PC-3 (cell line): Measurements from ENCODE around the gene XKR8. TPM values are rescaled to one million over a fixed set of nuclear protein-coding genes. Genes with fewer than 3 reads are reported as not detected.
"Not testable (repeated sequence)": the region's sequence is repeated elsewhere in the genome, so short reads cannot be mapped to it uniquely, and the experiment has no call there.

ENCODE experiments used
- ATAC-seq: fragments of 200-7000 bp; cut with Tn5 transposase; 2 replicates; pipeline ENCODE4 v1.9.1; 2020; ENCODE audit warnings: mild to moderate bottlenecking, moderate library complexity
- BruUV-seq: library from RNA; stranded (reverse); fragments of 400-500 nt; replicated peaks from 2 replicates; lab custom pipeline; 2021; lab: Mats Ljungman, UMichigan
- CTCF ChIA-PET: fragments of 300-600 bp; sonication (Branson Sonifier 250); formaldehyde crosslinking; loops from one replicate; lab custom pipeline; 2022; ENCODE audit warnings: antibody characterized with exemption; lab: Charles Lee
- POLR2A ChIA-PET: fragments of 300-600 bp; sonication (Branson Sonifier 250); formaldehyde crosslinking; loops from one replicate; lab custom pipeline; 2022; ENCODE audit warnings: antibody characterized with exemption; ENCODE audit not compliant: unreplicated experiment; lab: Charles Lee
- DNase-seq: peaks from one replicate; pipeline ENCODE4 v3.0.0-alpha.2; 2015
- H2AFZ ChIP-seq: fragments of 300-600 bp; sonication (generic); 2 replicates; pipeline ENCODE4 v1.6.0; 2016; ENCODE audit warnings: antibody characterized with exemption, low read length
- H3F3A ChIP-seq: fragments of 300-600 bp; sonication (generic); one replicate; pipeline ENCODE4 v1.6.0; 2017; ENCODE audit warnings: antibody characterized with exemption, low read length, control low read depth, mild to moderate bottlenecking; ENCODE audit not compliant: unreplicated experiment
- H3K27ac ChIP-seq: fragments of 300-600 bp; sonication (generic); 2 replicates; pipeline ENCODE4 v1.5.1; 2016; ENCODE audit warnings: mild to moderate bottlenecking, low read length
- H3K27me3 ChIP-seq: fragments of 300-600 bp; sonication (generic); 2 replicates; pipeline ENCODE4 v1.6.1; 2016; ENCODE audit warnings: low read length, mixed read lengths
- H3K36me3 ChIP-seq: fragments of 300-600 bp; sonication (generic); 2 replicates; pipeline ENCODE4 v1.6.1; 2016; ENCODE audit warnings: low read depth, mixed run types, low read length, mixed read lengths
- H3K4me1 ChIP-seq: fragments of 300-600 bp; sonication (generic); 2 replicates; pipeline ENCODE4 v1.5.1; 2016; ENCODE audit warnings: low read length; ENCODE audit not compliant: insufficient read depth
- H3K4me2 ChIP-seq: fragments of 300-600 bp; sonication (generic); 2 replicates; pipeline ENCODE4 v1.6.0; 2016; ENCODE audit warnings: low read length
- H3K4me3 ChIP-seq: fragments of 300-600 bp; sonication (generic); 2 replicates; pipeline ENCODE4 v1.5.1; 2016; ENCODE audit warnings: mild to moderate bottlenecking, low read length, mixed read lengths
- H3K79me2 ChIP-seq: fragments of 300-600 bp; sonication (generic); 2 replicates; pipeline ENCODE4 v1.6.1; 2017; ENCODE audit warnings: low read length, mixed read lengths
- H3K9ac ChIP-seq: fragments of 300-600 bp; sonication (generic); 2 replicates; pipeline ENCODE4 v1.6.0; 2016; ENCODE audit warnings: mild to moderate bottlenecking, low read length
- H3K9me2 ChIP-seq: fragments of 300-600 bp; sonication (generic); replicated peaks from 2 replicates; pipeline ENCODE4 v1.6.1; 2016; ENCODE audit warnings: mixed run types, low read length, mixed read lengths
- H3K9me3 ChIP-seq: fragments of 300-600 bp; sonication (generic); 2 replicates; pipeline ENCODE4 v1.6.1; 2016; ENCODE audit warnings: low read length, mixed read lengths
- H4K20me1 ChIP-seq: fragments of 300-600 bp; sonication (generic); 2 replicates; pipeline ENCODE4 v1.6.1; 2016; ENCODE audit warnings: low read length, mixed read lengths
- EZH2 ChIP-seq: fragments of 300-600 bp; sonication (generic); IDR thresholded peaks from one replicate; pipeline ENCODE4 v1.6.1; 2017; ENCODE audit warnings: antibody characterized with exemption, mild to moderate bottlenecking, low read length; ENCODE audit not compliant: unreplicated experiment
- EZH2phosphoT487 ChIP-seq: fragments of 300-600 bp; sonication (generic); IDR thresholded peaks from 2 replicates; pipeline ENCODE4 v1.6.1; 2018; ENCODE audit warnings: mild to moderate bottlenecking, antibody characterized with exemption, low read length, borderline replicate concordance
- intact Hi-C: fragments of 100-400 bp; cut with micrococcal nuclease; formaldehyde crosslinking; loops from 2 replicates; pipeline ENCODE4 v1.9.0; 2023
- total RNA-seq: library from RNA; depleted of rRNA; stranded (reverse); fragments of >200 nt; gene quantifications from 2 replicates; pipeline ENCODE4 v1.2.3, GENCODE V29; 2014
- TF ChIP-seq, protein P1 (sequence below): fragments of 300-600 bp; sonication (generic); conservative IDR thresholded peaks from 2 replicates; pipeline ENCODE4 v1.5.1; 2017; ENCODE audit warnings: antibody characterized with exemption, low read depth, mild to moderate bottlenecking, low read length

Gene XKR8
- total RNA-seq, 1 experiment from 2014 or later: 6.9 TPM

DNA sequence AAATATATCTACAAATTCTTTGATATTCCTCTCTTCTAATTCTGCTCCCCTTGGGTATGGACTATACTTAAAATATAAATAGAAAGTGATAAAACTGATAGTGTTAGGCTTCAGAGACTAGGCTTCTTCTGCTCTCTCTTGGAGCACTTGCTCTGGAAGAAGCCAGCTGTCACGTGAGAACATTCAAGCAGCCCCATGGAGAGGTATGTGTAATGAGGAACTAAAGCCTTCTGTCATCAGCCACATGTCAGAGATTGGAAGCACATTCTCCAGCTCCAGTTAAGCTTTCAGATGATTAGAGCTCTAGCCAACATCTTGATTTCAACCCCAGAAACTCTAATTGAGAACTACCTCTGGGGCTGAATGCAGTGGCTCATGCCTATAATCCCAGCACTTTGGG lies 34.3 kb downstream of the XKR8 start:
- DNase-seq: no peak
- no peaks in the 10 kb centered on the region for H3K79me2 ChIP-seq
- no peak overlapping the region for H2AFZ ChIP-seq
- H3K36me3 ChIP-seq: peaks cover 41% of the 10 kb centered on the region
- no peaks in the 10 kb centered on the region for H3K9me3 ChIP-seq
- no peak overlapping the region for H3K4me2 ChIP-seq
- H3K4me3 ChIP-seq: no peak overlapping the region
- TF ChIP-seq EZH2 (no peak), EZH2phosphoT487 (no peak)
- TF ChIP-seq, protein P1, sequence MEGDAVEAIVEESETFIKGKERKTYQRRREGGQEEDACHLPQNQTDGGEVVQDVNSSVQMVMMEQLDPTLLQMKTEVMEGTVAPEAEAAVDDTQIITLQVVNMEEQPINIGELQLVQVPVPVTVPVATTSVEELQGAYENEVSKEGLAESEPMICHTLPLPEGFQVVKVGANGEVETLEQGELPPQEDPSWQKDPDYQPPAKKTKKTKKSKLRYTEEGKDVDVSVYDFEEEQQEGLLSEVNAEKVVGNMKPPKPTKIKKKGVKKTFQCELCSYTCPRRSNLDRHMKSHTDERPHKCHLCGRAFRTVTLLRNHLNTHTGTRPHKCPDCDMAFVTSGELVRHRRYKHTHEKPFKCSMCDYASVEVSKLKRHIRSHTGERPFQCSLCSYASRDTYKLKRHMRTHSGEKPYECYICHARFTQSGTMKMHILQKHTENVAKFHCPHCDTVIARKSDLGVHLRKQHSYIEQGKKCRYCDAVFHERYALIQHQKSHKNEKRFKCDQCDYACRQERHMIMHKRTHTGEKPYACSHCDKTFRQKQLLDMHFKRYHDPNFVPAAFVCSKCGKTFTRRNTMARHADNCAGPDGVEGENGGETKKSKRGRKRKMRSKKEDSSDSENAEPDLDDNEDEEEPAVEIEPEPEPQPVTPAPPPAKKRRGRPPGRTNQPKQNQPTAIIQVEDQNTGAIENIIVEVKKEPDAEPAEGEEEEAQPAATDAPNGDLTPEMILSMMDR: no peak
- H3K9ac ChIP-seq: no peak overlapping the region
- no peaks in the 10 kb centered on the region for H3K9me2 ChIP-seq
- H3K27me3 ChIP-seq: no peaks in the 10 kb centered on the region
- no peak for ATAC-seq
- H4K20me1 ChIP-seq: no peaks in the 10 kb centered on the region
- no peak overlapping the region for H3K27ac ChIP-seq
- ChIA-PET POLR2A (no interaction called here), CTCF (no interaction called here)
- no TSS peak for BruUV-seq
- H3F3A ChIP-seq: no peaks in the 10 kb centered on the region
- no peaks in the 10 kb centered on the region for H3K4me1 ChIP-seq
- intact Hi-C loops: no loop called here

DNA sequence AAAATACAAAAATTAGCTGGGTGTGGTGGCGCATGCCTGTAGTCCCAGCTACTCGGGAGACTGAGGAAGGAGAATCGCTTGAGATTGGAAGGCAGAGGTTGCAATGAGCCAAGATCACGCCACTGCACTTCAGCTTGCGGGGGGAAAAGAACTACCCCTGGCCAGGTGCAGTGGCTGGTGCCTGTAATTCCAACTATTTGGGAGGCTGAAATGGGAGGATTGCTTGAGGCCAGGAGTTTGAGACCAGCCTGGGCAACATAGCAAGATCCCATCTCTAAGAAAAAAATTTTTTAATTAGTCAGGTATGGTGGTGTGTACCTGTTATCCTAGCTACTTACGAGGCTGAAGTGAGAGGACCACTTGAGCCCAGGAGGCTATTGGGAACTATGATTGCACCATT lies 34.8 kb downstream of the XKR8 start:
- H3K9me3 ChIP-seq, H3K4me1 ChIP-seq, H2AFZ ChIP-seq, H3K27ac ChIP-seq, H3K4me2 ChIP-seq, intact Hi-C loops, H4K20me1 ChIP-seq, H3K9ac ChIP-seq, DNase-seq, ATAC-seq, POLR2A ChIA-PET, BruUV-seq, H3K4me3 ChIP-seq, H3K27me3 ChIP-seq, H3F3A ChIP-seq, H3K9me2 ChIP-seq, CTCF ChIA-PET, H3K79me2 ChIP-seq: not testable (repeated sequence)
- H3K36me3 ChIP-seq: peaks cover 38% of the 10 kb centered on the region

DNA sequence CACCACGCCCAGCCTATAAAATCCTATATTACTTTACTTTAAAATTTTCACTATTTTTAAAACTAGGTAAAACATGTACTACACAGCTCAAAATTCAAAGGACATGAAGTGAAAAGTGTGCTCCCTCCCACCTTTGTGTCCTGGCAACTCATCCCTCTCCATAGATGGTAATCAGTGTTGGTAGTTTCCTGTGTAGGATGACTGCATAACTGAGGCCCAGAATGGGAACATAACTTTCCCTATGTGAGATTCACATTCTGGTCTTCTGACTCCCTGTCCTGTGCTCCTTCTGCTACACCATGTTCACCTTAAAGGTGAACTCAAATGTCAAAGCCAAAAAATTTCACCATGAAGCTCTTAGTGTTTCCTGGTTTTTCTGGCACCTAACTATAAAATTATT lies 39.3 kb downstream of the XKR8 start:
- BruUV-seq: no TSS peak
- ATAC-seq (no peak), DNase-seq (no peak)
- Histone ChIP-seq H3K36me3 (peaks cover 24% of the 10 kb centered on the region), H3K4me3 (no peak overlapping the region), H3K9me2 (no peaks in the 10 kb centered on the region), H4K20me1 (no peaks in the 10 kb centered on the region), H3K27me3 (no peaks in the 10 kb centered on the region), H3K4me2 (no peak overlapping the region), H3K27ac (no peak overlapping the region), H3K9ac (no peak overlapping the region), H3K4me1 (no peaks in the 10 kb centered on the region), H2AFZ (no peak overlapping the region), H3K9me3 (no peaks in the 10 kb centered on the region), H3K79me2 (no peaks in the 10 kb centered on the region), H3F3A (no peaks in the 10 kb centered on the region)
- intact Hi-C loops: no loop called here
- POLR2A ChIA-PET: no interaction called here
- CTCF ChIA-PET: no interaction called here
- no peak for TF ChIP-seq EZH2phosphoT487
- TF ChIP-seq EZH2: no peak
- TF ChIP-seq, protein P1: no peak
